Diencephalon (tissue), 1 donor: ENCODE data around the gene NLRP10. TPM values are rescaled to one million over a fixed set of nuclear protein-coding genes. Genes with fewer than 3 reads are reported as not detected.

ENCODE experiments used
- small RNA-seq: library from RNA; depleted of rRNA; stranded (forward); fragments of <200 nt; gene quantifications from one replicate; pipeline ENCODE3, GENCODE V24; 2014
- total RNA-seq: library from RNA; depleted of rRNA; stranded (reverse); fragments of >200 nt; gene quantifications from one replicate; pipeline ENCODE4 v1.2.3, GENCODE V29; 2014

NLRP10 gene, protein sequence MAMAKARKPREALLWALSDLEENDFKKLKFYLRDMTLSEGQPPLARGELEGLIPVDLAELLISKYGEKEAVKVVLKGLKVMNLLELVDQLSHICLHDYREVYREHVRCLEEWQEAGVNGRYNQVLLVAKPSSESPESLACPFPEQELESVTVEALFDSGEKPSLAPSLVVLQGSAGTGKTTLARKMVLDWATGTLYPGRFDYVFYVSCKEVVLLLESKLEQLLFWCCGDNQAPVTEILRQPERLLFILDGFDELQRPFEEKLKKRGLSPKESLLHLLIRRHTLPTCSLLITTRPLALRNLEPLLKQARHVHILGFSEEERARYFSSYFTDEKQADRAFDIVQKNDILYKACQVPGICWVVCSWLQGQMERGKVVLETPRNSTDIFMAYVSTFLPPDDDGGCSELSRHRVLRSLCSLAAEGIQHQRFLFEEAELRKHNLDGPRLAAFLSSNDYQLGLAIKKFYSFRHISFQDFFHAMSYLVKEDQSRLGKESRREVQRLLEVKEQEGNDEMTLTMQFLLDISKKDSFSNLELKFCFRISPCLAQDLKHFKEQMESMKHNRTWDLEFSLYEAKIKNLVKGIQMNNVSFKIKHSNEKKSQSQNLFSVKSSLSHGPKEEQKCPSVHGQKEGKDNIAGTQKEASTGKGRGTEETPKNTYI
- not detected for total RNA-seq

DNA sequence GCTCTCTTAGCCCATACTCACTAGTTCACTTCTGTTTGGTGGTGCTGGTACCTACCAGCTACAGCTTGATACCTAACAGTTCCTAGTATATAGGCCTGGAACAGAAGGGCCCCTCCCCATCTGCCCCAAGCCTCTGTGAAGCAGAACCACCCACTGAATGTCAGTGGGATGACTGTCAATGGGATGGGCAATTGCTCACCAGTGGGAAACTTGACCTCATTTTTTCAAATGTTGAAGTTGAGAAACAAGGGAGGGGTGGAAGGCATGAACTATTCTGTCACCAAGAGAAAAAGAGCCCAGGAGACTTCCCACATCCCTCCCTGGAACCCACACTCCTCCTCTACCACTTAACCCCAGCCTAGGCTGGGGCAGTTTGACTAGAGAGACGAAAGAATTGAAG lies at the start of gene NLRP10:
NLRP10 (minus strand) TSS at position 62 of the 400 bp plus-strand sequence. CDS start 1,952 bp downstream, outside the sequence.

GRCh38 chr11:7986768-7987559 lies 21.7 kb upstream of the NLRP10 start, which contains the start of gene EIF3F:
Gene EIF3F, plus strand, starts transcription at chr11:7987337. Its CDS starts 16 bp downstream, at chr11:7987353.

DNA sequence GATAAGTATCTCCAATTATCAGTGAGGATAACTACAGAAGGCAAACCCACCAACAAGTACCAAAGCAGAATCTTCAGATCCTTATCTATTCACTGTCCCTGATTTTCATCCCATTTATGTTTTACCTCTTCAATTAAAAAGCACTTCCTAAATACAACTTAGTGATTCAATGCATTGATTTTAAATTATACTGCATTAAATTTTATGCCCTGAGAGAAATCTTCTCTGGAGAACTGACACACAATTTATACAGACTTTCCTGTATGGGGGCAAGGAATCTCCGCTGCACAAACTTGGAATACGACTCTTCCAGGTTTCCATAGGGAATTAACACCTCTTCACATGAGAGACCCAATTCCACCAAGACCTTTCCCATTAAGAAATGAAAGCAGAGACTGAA lies 23.6 kb downstream of the NLRP10 start, which contains the start of gene OR10A3:
OR10A3 (minus strand) TSS at position 101 of the 400 bp plus-strand sequence. CDS start 2,188 bp downstream, outside the sequence.

DNA sequence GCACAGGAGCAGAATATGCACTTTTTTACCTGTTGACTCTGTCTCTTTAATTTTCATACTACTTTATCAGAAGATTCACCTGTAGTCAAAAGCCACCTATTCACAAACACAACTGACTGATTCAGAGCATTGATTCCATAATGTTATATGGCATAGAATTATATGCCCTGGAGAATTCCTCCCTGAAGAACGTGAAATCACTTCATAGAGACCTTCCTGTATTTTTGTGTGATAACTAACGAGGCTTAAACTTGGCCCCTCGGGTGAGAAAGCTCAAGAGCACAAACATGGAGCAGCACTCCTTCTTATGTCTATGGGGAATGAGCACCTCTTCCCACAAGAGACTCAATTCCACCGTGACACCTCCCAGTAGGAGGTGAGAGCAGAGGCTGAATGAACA lies 34.1 kb downstream of the NLRP10 start, which contains the start of gene OR10A6:
OR10A6 (minus strand) TSS at position 101 of the 400 bp plus-strand sequence. CDS start 2,606 bp downstream, outside the sequence.

Small RNAs within 50 kb of the gene (small RNA-seq; reads per million reads assigned to genes)
- gene COX6CP5: not detected

Other genes starting within 250 kb of the NLRP10 start
- gene OR5P2, start 168.5 kb downstream of the NLRP10 start, total RNA-seq: 0.23 TPM
- not detected for gene OR5P3, start 134.6 kb downstream of the NLRP10 start, total RNA-seq
- not detected for gene OR10A6, start 34.2 kb downstream of the NLRP10 start, total RNA-seq
- gene OR10A3, start 23.7 kb downstream of the NLRP10 start, total RNA-seq: not detected
- 167 TPM for gene EIF3F, start 21.9 kb upstream of the NLRP10 start, total RNA-seq
- 138 TPM for gene TUB, start 115.8 kb upstream of the NLRP10 start, total RNA-seq
- 72.9 TPM for gene RIC3, start 203.6 kb upstream of the NLRP10 start, total RNA-seq